Measurements from ENCODE around the gene PHLPP1. TPM values are rescaled to one million over a fixed set of nuclear protein-coding genes. Genes with fewer than 3 reads are reported as not detected.

The PHLPP1 gene
- total RNA-seq, 4 donors from 2014 or later: 17.7 to 29.5 (median 25.5) TPM

DNA sequence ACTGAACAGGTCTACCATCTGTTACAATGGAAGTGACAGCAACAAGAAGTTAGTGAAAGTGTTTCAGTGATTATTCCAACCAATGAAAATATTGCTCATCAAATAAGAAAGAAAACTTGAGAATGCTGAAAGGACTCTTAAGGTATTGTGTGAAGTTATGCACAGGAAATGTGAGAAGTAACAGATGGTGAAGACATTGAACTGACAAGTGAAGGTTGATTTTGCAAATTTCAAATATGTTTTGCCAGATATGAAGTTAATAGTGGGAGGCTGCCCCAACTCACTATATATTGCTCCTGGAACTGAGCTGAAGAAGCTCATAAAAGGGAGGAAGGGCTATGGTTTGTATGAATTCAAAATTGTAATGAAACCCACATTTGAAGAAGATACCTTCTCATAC is 97.5 kb downstream of the PHLPP1 start:
- intact Hi-C loops (cut with DNase I; ENCODE audit: low total_unique reads) (no loop called here), in situ Hi-C loops (cut with MboI; ENCODE audit: low pct_ligation_motif_present in 1 of 4, low pct_unique_long_range_greater_than_20kb in 1 of 4, low sequenced_read_pairs in 3 of 4) (no loop called here)
- H3K27ac ChIP-seq: peak overlapping the region in 2 of 4 donors; percentile 21 to 50
- H3K27me3 ChIP-seq: no peaks in the 10 kb centered on the region
- H3K4me3 ChIP-seq: no peak overlapping the region
- H3K4me1 ChIP-seq: peaks cover 3 to 48% (median 26%) of the 10 kb centered on the region in 4 donors
- H3K36me3 ChIP-seq: no peaks in the 10 kb centered on the region
- TF ChIP-seq POLR2AphosphoS5 (IDR thresholded peaks at IDR 0.05) (no peak), POLR2A (IDR thresholded peaks at IDR 0.05) (no peak), EP300 (IDR thresholded peaks at IDR 0.05; ENCODE audit: low read depth) (no peak)
- TF ChIP-seq, protein P1, sequence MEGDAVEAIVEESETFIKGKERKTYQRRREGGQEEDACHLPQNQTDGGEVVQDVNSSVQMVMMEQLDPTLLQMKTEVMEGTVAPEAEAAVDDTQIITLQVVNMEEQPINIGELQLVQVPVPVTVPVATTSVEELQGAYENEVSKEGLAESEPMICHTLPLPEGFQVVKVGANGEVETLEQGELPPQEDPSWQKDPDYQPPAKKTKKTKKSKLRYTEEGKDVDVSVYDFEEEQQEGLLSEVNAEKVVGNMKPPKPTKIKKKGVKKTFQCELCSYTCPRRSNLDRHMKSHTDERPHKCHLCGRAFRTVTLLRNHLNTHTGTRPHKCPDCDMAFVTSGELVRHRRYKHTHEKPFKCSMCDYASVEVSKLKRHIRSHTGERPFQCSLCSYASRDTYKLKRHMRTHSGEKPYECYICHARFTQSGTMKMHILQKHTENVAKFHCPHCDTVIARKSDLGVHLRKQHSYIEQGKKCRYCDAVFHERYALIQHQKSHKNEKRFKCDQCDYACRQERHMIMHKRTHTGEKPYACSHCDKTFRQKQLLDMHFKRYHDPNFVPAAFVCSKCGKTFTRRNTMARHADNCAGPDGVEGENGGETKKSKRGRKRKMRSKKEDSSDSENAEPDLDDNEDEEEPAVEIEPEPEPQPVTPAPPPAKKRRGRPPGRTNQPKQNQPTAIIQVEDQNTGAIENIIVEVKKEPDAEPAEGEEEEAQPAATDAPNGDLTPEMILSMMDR (IDR thresholded peaks at IDR 0.05): no peak
- DNase-seq: no peak
- no peaks in the 10 kb centered on the region for H3K9me3 ChIP-seq

DNA sequence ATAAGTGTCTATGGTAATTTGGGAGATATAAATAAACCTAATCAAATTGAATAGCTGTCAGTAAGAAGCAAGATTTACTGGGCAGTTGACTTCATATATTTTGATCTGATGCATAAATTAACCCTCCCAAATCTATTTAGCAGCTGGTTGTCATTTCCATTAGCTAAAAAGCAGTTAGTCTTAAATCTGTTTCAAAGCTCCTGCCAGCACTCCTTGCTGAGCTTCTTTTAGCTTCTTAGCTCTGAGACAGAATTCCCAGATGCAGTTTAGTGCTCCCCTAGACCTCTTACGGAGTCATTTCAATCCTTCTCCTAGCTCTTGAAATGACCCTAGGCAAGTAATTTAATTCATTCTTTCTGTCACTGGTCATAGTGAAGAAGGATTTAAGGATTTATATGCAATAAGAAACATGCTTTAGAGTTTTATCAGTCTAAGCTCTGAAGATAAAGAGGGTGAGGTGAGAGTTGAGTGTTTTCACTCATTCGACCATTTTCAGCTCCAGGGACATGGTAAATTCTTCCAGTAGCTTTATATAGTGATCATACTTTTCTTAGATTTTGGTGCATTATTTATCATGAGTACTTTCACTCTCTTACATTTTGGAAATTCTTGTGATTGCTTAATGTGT is 98.9 kb downstream of the PHLPP1 start:
- no peaks in the 10 kb centered on the region for H3K27me3 ChIP-seq
- H3K9me3 ChIP-seq: no peaks in the 10 kb centered on the region
- no peaks in the 10 kb centered on the region for H3K36me3 ChIP-seq
- TF ChIP-seq POLR2AphosphoS5 (IDR thresholded peaks at IDR 0.05) (no peak), POLR2A (IDR thresholded peaks at IDR 0.05) (no peak), EP300 (IDR thresholded peaks at IDR 0.05; ENCODE audit: low read depth) (no peak)
- TF ChIP-seq, protein P1 (IDR thresholded peaks at IDR 0.05): no peak
- in situ Hi-C loops (cut with MboI; ENCODE audit: low pct_ligation_motif_present in 1 of 4, low pct_unique_long_range_greater_than_20kb in 1 of 4, low sequenced_read_pairs in 3 of 4): no loop called here
- H3K4me3 ChIP-seq: no peak overlapping the region
- peaks cover 3 to 48% (median 26%) of the 10 kb centered on the region in 4 donors for H3K4me1 ChIP-seq
- DNase-seq: no peak
- peak overlapping the region in 2 of 4 donors; percentile 65 to 71 for H3K27ac ChIP-seq
- 46 to 73% methylated on average over 2 of the region's 2 CpGs for WGBS, 2 donors (ENCODE audit: low coverage in 1 of 2)
- intact Hi-C loops (cut with DNase I; ENCODE audit: low total_unique reads): no loop called here

DNA sequence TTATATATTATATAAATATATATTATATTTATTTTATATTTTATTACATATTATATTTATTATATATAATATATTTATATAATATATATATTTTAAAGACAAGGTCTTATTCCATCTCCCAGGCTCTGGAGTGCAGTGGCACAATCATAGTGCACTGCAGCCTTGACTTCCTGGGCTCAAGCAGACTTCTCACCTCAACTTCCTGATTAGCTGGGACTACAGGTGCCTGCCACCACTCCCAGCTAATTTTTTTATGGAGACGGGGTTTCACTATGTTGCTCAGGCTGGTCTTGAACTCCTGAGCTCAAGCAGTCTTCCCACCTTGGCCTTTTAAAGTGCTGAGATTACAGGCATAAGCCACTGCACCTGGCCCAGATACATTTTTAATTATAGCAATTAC is 110.0 kb downstream of the PHLPP1 start:
- intact Hi-C loops (cut with DNase I; ENCODE audit: low total_unique reads) (no loop called here), in situ Hi-C loops (cut with MboI; ENCODE audit: low pct_ligation_motif_present in 1 of 4, low pct_unique_long_range_greater_than_20kb in 1 of 4, low sequenced_read_pairs in 3 of 4) (no loop called here)
- 61 to 71% methylated on average over 1 of the region's 1 CpG for WGBS, 2 donors (ENCODE audit: low coverage in 1 of 2)
- Histone ChIP-seq H3K36me3 (peaks cover 0 to 8% (median 0%) of the 10 kb centered on the region in 4 donors), H3K4me3 (no peak overlapping the region), H3K27ac (no peak overlapping the region), H3K27me3 (no peaks in the 10 kb centered on the region), H3K4me1 (peaks cover 0 to 8% (median 0%) of the 10 kb centered on the region in 4 donors), H3K9me3 (no peaks in the 10 kb centered on the region)
- DNase-seq: no peak
- TF ChIP-seq POLR2A (IDR thresholded peaks at IDR 0.05) (no peak), POLR2AphosphoS5 (IDR thresholded peaks at IDR 0.05) (no peak), EP300 (IDR thresholded peaks at IDR 0.05; ENCODE audit: low read depth) (no peak)
- TF ChIP-seq, protein P1 (IDR thresholded peaks at IDR 0.05): no peak

DNA sequence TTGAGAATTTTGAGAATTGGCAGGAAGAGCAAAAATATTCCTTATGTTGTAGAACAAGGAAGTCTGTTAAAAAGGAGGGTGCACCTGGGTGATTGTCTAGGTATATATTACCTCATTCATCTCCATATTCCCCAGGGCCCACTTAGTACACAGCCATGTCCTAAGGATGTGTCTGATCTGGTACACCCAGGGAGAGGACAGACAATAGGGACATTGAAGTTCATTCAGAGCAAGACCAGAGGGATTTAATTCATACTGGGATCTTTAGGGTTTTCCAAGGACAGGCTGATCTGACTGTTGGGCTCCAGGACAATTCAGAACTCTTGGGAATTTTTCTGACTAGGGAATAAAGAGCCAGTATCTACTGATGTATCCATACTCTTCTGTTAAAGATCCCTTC is 112.1 kb downstream of the PHLPP1 start:
- intact Hi-C loops (cut with DNase I; ENCODE audit: low total_unique reads) (no loop called here), in situ Hi-C loops (cut with MboI; ENCODE audit: low pct_ligation_motif_present in 1 of 4, low pct_unique_long_range_greater_than_20kb in 1 of 4, low sequenced_read_pairs in 3 of 4) (no loop called here)
- Histone ChIP-seq H3K4me3 (no peak overlapping the region), H3K27me3 (no peaks in the 10 kb centered on the region), H3K9me3 (no peaks in the 10 kb centered on the region), H3K27ac (no peak overlapping the region), H3K36me3 (peaks cover 0 to 8% (median 0%) of the 10 kb centered on the region in 4 donors), H3K4me1 (peaks cover 0 to 13% (median 2%) of the 10 kb centered on the region in 4 donors)
- no peak for TF ChIP-seq POLR2AphosphoS5 (IDR thresholded peaks at IDR 0.05)
- no peak for TF ChIP-seq POLR2A (IDR thresholded peaks at IDR 0.05)
- TF ChIP-seq EP300 (IDR thresholded peaks at IDR 0.05; ENCODE audit: low read depth): no peak
- TF ChIP-seq, protein P1 (IDR thresholded peaks at IDR 0.05): no peak
- no peak for DNase-seq
